HG03064 (cell line): ENCODE measurements around the gene CRYZ.

ENCODE experiments used
- ATAC-seq: cut with Tn5 transposase; IDR thresholded peaks from one replicate; pipeline ENCODE4 v1.9.1; 2021; ENCODE audit warnings: low read depth; ENCODE audit not compliant: unreplicated experiment

The CRYZ gene

GRCh38 chr1:74732071-74732946 lies 541 bp downstream of the CRYZ start:
- ATAC-seq, result peak; percentile 11

- ATAC-seq, result peak; percentile 24
Measured at GRCh38 chr1:74731399-74732052, 1.3 kb downstream of the CRYZ start.

- no peak for ATAC-seq
Measured at GRCh38 chr1:74729741-74730478, 2.9 kb downstream of the CRYZ start.

GRCh38 chr1:74728736-74729135 lies 4.1 kb downstream of the CRYZ start:
- no peak for ATAC-seq

- ATAC-seq, result no peak
Measured at GRCh38 chr1:74726063-74726462, 6.8 kb downstream of the CRYZ start.

- no peak for ATAC-seq
Measured at GRCh38 chr1:74717626-74718025, 15.2 kb downstream of the CRYZ start.

GRCh38 chr1:74716822-74717221 lies 16.0 kb downstream of the CRYZ start:
- no peak for ATAC-seq

GRCh38 chr1:74715806-74716205 lies 17.0 kb downstream of the CRYZ start:
- no peak for ATAC-seq

GRCh38 chr1:74715236-74715502 lies 17.7 kb downstream of the CRYZ start:
- ATAC-seq, result no peak

- ATAC-seq, result peak; percentile 77
Measured at GRCh38 chr1:74714429-74715235, 18.2 kb downstream of the CRYZ start.

GRCh38 chr1:74713849-74714248 lies 19.0 kb downstream of the CRYZ start:
- no peak for ATAC-seq

- ATAC-seq, result no peak
Measured at GRCh38 chr1:74712881-74713280, 20.0 kb downstream of the CRYZ start.

- no peak for ATAC-seq
Measured at GRCh38 chr1:74703386-74704182, 29.3 kb downstream of the CRYZ start.

- no peak for ATAC-seq
Measured at GRCh38 chr1:74699331-74699730, 33.5 kb downstream of the CRYZ start.

GRCh38 chr1:74697832-74698231 lies 35.0 kb downstream of the CRYZ start:
- no peak for ATAC-seq

- no peak for ATAC-seq
Measured at GRCh38 chr1:74693473-74693872, 39.4 kb downstream of the CRYZ start.

GRCh38 chr1:74690909-74691308 lies 41.9 kb downstream of the CRYZ start:
- ATAC-seq, result no peak

GRCh38 chr1:74690364-74690696 lies 42.5 kb downstream of the CRYZ start:
- ATAC-seq, result no peak

- peak; percentile 76 for ATAC-seq
Measured at GRCh38 chr1:74689621-74690363, 43.1 kb downstream of the CRYZ start.
